ENCODE data around the gene SLC4A4.

The SLC4A4 gene

GRCh38 chr4:71474731-71475130 is 135.9 kb downstream of the SLC4A4 start:
- DNase-seq = no peak

DNA sequence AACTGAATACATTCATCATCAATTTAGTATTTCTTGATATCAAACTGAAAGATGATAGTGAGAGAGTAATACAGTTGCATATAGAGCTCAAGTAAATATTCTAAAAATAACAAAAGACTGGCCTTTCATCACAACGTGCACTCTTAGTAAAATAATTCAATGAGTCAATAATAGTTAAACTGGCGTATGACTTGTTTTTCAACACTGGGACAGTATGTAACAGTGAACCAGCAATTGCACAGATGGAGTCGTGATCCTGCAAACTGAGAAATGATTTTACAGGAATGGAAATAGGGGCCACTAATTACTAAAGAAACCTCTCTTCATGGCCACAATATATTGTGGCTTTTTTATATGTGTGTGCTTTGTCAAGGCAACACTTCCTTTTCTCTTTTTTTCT is 137.4 kb downstream of the SLC4A4 start:
- no peak for DNase-seq

DNA sequence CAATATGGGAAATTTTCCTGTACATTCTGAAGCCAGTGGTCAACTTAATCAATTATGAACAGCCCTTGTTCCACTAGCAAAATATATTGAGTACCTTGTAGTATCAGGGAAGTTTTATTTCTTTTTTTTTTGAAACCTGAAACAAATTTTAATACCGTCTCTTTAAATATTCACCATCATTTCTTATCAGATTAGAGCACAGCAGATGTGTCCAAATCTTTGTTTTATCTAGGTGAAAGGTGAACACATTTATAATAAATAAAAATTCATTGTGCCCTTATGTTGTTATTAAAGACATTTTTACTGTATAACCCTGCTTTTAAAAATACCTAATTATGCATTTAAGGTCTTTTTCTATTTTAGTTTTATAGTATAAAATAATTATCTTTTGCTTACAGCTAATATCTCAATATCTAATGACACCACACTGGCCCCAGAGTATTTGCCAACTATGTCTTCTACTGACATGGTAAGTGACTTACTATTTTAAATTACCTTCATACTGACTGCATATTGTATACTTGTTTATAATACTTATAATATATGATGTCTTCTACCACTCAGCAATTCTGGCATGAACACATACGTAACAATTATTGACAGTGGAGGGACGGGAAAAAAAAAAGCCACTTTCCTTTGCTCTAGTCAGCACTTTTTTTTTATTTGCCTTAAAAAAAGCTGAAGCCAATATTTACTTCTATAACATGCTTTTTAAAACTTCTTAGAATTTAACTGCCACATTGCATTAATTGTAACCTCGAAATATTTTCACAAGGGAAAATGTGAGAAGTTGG is 147.9 kb downstream of the SLC4A4 start:
- DNase-seq = no peak

GRCh38 chr4:71487344-71487920 is 148.6 kb downstream of the SLC4A4 start:
- no peak for DNase-seq

GRCh38 chr4:71494539-71494938 is 155.7 kb downstream of the SLC4A4 start:
- DNase-seq = no peak

DNA sequence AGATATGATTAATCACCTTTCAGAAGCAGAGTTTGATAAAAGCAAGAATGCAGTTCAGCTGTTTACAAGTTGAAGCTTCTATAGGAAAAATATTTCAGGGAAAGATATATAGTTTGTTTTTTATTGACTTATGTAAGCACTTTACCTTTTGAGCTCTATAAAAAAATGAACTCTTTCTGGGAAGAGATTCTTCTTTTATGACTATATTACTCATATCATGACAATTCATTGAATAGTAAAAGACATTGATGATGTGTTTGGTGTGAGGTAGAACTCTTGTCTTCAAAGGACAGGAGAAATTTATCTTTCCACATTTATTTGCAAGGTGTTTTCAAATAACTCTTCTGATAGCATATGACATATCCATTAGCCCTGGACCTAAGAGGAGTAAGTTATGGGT is 156.6 kb downstream of the SLC4A4 start:
- DNase-seq = no peak

GRCh38 chr4:71497078-71497477 is 158.3 kb downstream of the SLC4A4 start:
- DNase-seq = no peak

- no peak for DNase-seq
Observed at GRCh38 chr4:71498002-71498401, 159.2 kb downstream of the SLC4A4 start.

GRCh38 chr4:71498625-71499024 is 159.8 kb downstream of the SLC4A4 start:
- DNase-seq = no peak

GRCh38 chr4:71501992-71502391 is 163.2 kb downstream of the SLC4A4 start:
- DNase-seq = no peak

DNA sequence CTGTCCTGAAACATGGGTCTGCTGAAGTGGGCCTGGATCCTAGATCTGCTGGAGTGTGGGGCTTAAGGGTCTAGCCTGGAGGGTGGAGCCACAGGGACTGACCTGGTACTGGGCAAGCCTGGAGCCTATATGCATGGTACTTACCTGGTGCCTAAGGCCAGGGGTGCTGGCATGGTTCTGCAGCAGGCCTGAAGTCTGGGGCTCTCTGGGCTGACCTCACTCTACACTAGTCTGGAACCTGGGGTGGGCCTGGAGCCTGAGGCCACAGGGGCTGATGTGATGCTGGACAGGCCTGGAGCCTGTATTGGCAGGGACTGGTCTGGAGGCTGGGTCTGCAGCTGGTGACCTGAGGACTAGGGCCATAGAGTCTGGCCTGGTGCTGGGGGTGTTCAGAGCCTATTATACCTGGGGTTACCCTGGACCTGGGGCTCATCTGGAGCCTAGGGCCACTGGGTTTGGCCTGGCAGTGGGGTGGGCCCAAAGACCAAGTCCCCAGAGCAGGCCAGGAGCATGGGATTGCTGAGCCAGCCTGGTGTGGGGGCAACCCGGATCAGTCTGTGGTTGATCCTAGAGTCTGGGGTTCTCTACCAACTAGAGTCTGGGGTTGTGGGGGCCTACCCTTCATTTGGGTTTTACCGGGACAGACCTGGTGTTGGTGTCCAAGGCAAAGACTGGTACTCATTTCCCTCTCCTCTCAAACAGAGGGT is 179.6 kb downstream of the SLC4A4 start:
- DNase-seq = no peak

DNA sequence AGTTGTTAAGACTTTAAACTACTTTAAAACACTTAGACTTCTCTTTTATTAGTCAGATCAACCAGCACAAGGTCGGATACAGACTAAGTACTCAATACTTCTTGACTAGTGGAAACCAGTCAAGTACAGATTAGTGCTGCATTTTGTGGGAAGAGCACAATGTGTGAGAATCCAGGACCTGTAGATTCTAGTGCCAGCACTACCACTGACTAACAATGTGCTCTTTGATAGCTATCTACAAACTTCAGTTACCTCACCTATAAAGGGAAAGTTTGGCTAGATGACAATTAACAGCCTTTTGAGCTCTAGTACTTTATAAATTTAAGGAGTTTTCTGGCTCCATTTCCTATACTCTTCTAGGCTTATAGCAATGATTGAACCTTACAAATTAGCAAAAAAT is 181.5 kb downstream of the SLC4A4 start:
- no peak for DNase-seq

DNA sequence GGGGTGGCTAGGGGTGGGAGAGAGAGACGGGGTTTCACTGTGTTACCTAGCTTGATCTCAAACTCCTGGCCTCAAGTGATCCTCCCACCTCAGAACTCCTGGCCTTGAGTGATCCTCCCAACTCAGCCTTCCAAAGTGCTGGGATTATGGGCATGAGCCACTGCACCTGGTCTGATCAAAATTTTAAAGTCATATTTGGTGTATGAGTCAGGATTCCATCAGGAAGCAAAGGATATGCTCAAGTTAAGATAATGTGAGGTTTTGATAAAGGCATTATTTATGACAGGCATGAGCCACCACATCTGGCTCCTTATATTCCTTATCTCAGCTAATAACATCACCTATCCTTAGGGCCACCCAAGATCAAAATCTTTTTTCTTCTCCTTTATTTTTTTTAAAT is 182.0 kb downstream of the SLC4A4 start:
- DNase-seq = no peak

DNA sequence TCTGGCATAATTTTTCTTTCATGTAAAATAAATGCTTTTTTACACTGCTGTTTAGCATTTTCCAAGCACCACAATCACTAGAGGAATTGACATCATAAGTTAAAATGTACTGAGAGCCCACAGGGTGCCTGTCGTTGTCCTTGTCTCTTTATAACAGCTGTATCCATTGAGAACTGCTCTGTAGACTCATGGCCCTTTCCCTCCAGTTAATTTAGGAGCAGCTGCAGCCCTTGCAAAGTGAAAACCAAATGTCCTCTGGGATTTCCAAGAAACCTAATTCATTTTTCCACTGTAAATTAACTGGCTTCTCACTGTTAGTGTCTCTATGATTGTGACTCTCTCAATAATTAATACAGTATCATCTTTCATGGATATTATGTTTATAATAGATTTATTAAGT is 185.9 kb downstream of the SLC4A4 start:
- no peak for DNase-seq

GRCh38 chr4:71526637-71527406 is 188.0 kb downstream of the SLC4A4 start:
- no peak for DNase-seq

DNA sequence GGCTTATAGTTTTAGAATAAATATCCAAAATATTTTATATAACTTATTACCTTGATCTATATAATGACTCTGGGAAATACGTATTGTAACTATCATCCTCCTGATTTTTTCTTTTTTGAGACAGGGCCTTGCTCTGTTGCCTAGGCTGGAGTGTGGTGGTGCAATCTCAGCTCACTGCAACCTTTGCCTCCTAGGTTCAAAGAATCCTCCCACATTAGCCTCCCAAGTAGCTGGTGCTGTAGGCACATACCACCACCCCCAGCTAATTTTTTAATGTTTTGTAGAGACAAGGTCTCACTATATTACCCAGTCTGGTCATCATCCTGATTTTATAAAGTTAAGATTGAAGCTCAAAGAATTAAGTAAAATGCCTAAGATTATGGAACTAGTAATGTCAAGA is 193.6 kb downstream of the SLC4A4 start:
- no peak for DNase-seq

DNA sequence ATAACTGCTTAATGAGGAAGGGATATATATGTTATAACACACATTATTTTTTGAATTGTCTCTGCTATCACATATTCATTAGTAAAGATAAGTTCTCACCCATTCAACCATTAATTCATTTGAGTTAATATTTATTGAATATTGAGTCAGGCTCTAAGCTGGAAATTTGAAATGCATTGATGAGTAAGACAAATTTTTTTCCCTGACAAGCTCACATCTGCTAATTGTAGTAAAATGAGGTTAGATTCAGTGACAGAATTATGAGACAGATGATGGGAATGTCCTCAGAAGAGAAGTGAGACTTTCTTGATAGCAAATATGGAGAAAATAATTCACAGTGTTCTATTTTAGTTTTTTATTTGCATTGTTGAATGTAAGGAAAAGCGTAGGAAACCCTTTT is 194.3 kb downstream of the SLC4A4 start:
- DNase-seq = no peak

GRCh38 chr4:71537551-71538065 is 198.8 kb downstream of the SLC4A4 start:
- DNase-seq = no peak

GRCh38 chr4:71538528-71538927 is 199.7 kb downstream of the SLC4A4 start:
- no peak for DNase-seq

DNA sequence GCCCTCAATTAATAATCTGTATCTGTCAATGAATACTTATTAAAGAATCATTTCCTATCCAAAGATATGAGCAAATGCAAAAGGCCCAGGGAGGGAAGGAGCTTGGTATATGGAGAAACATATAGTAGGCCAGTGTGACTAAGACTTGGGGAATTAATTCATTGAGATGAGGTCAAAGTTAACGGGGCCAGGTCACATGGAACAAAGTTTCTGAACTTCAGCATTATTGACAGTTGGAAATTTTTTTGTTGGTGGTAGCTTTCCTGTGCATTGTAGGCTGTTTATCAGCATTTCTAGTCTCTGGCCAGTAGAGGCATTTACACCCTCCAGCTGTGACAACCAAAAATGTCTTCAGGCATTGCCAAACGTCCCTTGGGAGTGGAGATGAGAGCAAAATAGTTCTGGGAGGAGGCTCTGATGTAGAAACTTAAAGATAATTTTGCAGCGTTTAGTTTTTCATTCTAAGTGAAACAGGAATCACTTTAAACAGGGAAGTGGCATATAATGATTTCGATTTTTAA is 202.0 kb downstream of the SLC4A4 start:
- DNase-seq = no peak

GRCh38 chr4:71541541-71541940 is 202.7 kb downstream of the SLC4A4 start:
- no peak for DNase-seq

GRCh38 chr4:71545168-71545567 is 206.3 kb downstream of the SLC4A4 start:
- no peak for DNase-seq

All from activated T-cell treated with anti-CD3 and anti-CD28 coated beads, Interleukin-2, amount 50 U/mL, for 48 hours (primary cell).